RCC 7860 (cell line): ENCODE measurements around the gene GNG7.
"Not testable (repeated sequence)": the region's sequence is repeated elsewhere in the genome, so short reads cannot be mapped to it uniquely, and the experiment has no call there.

ENCODE experiments used
- DNase-seq: peaks from one replicate; pipeline ENCODE4 v3.0.0-alpha.2; 2015; ENCODE audit warnings: low spot score
- FAIRE-seq: peaks from 2 replicates; lab custom pipeline; 2012; peaks lifted over from hg19 to GRCh38; lab: Jason Lieb, UNC

The GNG7 gene

DNA sequence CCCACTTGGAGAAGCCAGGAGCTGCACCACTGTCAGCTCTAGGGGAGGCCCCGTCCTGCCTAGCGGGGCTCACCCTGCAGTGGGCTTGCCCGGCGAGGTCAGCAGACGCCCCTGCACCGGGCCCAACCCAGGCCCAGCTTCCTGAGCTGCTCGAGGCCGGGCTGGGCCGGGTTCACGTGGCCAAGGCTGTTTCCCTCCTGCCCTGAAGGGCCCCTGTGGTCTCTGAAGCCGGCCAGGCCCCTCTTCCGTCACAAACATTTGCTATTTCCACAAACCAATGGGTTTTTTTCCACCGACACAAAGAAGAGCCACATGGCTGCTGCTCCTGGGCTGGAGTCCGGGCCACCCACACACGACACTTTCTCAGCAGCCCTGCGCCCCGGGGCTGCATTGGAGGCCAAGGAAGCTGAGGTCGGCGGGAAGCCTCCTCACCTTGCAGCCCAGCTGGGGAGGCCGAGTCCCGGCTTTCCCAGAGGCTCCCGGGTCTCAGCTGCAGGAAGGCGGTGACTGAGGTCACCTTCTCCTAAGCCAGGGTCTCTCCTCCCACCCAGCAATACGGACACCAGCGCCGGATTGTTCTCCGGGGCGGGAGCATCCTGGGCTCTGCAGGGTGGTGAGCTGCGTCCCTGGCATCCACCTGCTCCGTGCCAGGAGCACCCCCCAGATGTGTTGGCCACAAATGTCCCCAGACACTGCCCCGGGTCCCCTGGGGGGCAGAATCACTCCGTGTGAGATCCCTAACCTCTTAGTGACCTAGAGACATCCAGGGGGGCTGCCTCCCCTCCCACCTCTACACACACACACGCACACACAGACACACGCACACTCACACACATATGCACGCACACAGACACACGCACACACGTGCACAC, 146.0 kb downstream of the GNG7 start:
- DNase-seq, result no peak
- FAIRE-seq, result no peak

GRCh38 chr19:2555422-2556220, 146.9 kb downstream of the GNG7 start:
- DNase-seq, result no peak
- FAIRE-seq, result no peak

DNA sequence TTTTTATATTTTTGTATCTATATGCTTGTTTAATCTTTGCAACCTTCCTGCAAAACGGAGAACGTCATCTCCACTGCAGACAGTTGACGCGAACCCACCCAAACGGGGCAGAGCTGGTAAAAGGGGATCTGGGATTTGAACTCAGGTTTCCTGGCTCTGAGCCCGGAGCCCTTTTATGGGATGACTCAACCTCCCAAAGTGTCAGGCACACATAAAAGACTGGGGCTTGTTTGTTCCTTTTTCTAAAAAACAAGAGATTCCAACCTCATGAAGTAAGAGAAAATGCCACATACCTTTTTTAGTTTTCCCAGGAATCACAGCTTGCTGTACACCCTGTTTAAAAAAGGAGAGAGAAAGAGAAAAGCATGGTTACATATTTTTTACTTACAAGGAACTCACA, 147.6 kb downstream of the GNG7 start:
- FAIRE-seq, result no peak
- no peak for DNase-seq

GRCh38 chr19:2553510-2553909, 149.0 kb downstream of the GNG7 start:
- DNase-seq, result no peak
- peak; percentile 30 for FAIRE-seq

DNA sequence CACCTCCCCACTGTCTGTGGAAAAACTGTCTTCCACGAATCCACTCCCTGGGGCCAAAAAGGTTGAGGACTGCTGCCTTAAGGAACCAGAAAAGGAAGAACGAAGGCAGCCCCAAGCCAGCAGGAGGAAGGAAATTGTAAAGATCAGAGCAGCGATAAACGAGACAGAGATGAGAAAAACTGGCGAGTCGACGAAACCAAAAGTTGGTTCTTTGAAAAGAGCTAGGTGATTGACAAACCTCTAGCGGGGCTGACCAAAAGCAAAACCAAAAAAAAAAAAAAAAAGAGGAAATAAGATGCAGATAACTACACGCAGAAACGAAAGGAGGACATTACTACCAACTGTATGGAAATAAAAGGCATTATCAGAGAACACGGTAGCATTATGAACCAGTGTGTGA, 149.6 kb downstream of the GNG7 start:
- no peak for DNase-seq
- no peak for FAIRE-seq

DNA sequence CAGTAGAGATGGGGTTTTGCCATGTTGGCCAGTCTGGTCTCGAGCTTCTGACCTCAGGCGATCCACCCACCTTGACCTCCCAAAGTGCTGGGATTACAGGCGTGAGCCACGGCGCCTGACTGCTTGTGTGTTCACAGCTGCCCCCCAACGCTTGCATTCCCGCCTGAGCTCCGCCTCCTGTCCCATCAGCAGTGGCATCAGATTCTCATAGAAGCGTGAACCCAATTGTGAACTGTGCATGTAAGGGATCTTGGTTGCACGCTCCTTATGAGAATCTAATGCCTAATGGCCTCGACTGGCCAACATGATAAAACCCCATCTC, 150.7 kb downstream of the GNG7 start:
- FAIRE-seq (no peak), DNase-seq (no peak)

DNA sequence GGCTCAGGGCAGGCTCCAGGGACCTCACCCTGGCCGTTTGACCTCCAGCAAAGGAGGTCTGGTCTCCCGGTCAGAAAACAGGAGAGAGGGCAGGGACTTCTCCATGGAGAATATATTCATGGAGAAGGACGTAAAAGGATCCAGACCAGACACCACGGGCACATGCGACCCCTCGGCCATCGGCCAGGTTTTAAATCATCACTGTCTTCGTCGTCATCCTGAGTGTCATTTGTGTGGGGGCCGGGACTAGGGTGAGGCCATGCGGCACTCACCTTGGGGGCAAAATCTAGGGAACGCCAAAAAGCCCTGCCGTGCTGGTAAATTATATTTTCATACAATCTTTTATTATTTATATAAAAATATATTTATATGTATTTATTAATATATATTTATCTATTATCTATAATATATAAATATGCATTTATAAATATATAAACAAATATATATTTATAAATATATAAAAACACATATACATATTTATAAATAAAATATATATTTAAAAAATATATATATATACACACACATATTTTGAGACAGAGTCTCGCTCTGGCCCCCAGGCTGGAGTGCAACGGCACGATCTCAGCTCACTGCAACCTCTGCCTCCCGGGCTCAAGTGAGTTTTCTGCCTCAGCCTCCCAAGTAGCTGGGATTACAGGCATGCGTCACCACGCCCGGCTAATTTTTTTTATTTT, 151.2 kb downstream of the GNG7 start:
- FAIRE-seq, result peak; percentile 78
- no peak for DNase-seq

DNA sequence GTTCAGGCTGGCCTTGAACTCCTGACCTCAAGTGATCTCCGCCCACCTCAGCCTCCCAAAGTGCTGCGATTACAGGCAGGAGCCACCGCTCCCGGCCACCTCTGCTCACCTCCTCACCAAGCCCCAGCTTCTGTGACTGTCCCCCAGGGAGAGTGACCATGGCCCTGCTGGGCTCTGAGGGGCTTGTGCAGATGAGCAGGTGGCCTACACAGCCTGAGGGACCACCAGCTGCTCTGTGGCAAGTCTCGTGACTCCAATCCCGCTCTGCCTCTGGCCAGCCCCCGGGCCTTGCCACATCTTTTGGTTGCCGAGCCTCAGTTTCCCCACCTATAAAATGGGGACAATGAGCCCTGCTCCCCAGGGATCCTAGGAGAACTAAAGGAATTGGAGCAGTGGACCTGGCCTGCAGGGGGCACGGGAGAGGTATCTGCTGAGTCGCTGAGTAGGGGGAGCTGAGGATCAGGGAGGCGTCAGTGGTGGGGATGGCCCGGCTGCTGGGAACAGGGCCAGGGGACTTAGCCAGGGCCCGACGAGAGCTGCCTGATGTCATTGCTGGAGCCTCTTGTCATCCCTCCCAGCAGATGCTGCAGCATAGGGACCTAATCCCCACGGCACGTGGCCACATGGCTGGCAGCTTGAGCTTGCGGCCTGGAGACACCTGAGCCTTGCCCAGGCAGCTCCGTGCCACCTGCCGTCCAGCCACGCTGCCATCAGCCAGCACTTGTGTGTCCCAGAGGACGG, 151.9 kb downstream of the GNG7 start:
- no peak for DNase-seq
- FAIRE-seq, result no peak

- FAIRE-seq (peak; percentile 94), DNase-seq (peak; percentile 95)
These were observed 152.7 kb downstream of the GNG7 start for GRCh38 chr19:2549701-2550191.

DNA sequence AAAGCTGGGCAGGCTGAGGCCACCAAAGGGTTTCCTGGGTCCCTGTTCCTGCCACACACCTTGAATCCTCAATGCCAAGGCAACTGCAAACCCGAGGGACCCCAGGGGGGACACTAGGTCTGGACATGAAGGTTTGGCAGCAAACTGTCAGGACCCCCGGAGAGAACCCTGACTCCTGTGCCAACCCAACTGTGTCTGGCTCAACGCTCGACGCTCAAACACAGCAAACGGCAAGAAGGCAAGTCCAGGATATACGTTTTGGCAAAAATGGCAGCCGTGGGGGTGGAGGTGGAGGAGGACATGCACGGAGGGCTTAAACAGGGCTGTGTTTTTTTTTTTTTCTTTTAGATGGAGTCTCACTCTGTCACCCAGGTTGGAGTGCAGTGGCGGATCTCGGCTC, 153.5 kb downstream of the GNG7 start:
- DNase-seq (no peak), FAIRE-seq (no peak)

GRCh38 chr19:2547721-2548120, 154.8 kb downstream of the GNG7 start:
- FAIRE-seq, result no peak

DNA sequence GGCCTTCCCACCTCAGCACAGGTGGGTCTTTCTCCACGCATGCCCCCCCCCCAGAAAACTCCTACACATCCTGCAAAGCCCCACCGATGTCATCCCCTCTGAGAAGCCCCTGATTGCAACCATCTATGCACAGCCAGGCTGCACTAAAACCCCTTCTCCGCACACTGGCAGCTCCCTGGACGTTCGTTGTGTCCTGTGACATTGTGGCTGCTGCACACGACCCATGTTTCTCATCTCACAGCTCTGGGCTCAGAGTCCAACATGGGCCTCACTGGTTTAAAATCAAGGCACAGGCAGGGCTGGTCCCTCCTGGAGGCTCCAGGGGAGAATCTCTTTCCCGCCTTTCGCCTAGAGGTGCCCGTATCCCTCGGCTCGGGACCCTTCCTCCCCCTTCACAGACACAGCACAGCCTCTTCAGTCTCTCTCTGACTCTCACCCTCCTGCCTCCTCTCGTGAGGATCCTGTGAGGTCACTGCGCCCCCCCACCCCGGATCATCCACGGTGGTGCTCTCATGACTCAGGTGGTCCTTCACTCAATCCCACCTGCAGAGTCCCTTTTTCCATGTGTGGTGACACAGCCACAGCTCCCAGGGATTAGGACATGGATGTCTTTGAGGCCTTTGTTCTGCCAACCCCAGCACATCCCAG, 155.3 kb downstream of the GNG7 start:
- FAIRE-seq (no peak), DNase-seq (no peak)

More at GRCh38 chr19:2547721-2548120, 154.8 kb downstream of the GNG7 start:
- no peak for DNase-seq

GRCh38 chr19:2546128-2547032, 156.1 kb downstream of the GNG7 start:
- peak; percentile 14 for FAIRE-seq

DNA sequence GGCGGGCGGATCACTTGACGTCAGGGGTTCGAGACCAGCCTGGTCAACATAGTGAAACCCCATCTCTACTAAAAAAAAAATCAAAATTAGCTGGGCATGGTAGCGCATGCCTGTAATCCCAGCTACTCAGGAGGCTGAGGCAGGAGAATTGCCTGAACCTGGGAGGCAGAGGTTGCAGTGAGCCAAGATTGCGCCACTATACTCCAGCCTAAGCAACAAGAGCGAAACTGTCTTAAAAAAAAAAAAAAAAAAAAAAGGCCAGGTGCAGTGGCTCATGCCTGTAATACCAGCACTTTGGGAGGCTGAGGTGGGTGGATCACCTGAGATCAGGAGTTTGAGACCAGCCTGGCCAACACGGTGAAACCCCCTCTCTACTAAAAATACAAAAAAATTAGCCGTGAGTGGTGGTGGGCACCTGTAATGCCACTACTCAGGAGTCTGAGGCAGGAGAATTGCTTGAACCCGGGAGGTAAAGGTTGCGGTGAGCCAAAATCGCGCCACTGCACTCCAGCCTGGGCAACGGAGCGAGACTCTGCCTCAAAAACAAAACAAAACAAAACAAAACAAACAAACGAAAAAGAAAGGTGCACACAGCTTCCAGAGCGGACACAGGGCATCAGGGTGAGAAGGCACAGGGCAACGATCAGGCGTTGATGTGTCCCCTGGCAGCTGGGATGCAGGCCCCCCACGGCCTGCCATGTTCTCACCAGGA, 156.9 kb downstream of the GNG7 start:
- FAIRE-seq, DNase-seq: not testable (repeated sequence)

More at GRCh38 chr19:2546128-2547032, 156.1 kb downstream of the GNG7 start:
- DNase-seq, result peak; percentile 89

- no peak for DNase-seq
These were observed 157.7 kb downstream of the GNG7 start for GRCh38 chr19:2544576-2545415.

DNA sequence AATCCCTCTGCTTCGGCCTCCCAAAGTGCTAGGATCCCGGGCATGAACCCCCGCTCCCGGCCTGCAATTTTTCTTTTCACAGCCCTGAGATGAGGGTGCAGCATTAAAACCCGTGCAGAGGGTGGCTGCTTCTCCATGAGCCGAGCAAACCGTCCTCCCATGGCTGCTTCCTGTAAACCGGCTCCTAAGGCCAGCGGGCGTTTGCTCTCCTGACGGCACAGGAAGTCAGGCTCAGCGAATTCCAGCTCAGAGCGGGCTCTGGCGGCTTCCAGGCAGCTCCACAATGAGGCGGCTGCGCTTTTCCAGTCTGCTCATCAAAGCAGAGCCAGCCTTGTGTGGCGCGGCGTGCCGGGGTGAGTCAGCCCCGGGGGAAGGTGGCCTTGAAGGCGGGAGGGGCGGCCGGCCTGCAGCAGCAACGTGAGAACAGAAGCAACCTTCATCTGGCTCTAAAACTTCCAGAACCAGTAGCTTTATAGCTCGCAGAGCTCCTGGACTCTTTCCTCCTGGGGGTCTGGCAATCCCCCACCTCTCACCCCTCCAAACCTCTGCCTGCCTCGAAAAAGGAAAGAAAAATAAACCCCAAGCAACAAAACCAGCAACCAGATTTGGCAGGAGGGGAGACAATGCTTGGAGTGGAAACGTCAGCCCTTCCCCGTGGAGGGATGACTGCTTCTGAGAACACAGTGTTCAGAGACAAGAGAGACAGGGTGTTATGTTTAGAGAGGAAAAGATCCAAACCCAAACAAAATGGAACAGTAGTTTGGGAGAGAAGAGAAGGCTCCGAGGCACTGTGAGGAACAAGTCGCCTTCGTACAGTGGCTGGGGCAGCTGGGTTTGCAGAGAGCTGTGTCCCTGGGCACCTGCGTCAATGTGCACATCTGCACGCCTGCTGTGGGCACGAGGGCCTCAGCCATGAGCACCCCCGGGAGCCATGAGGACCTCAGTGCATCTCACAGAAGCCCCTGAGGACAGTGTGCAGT, 158.7 kb downstream of the GNG7 start:
- DNase-seq (peak; percentile 97), FAIRE-seq (peak; percentile 94)

More at GRCh38 chr19:2544576-2545415, 157.7 kb downstream of the GNG7 start:
- FAIRE-seq, result no peak
